Measurements from ENCODE around the gene C10orf71. TPM values are rescaled to one million over a fixed set of nuclear protein-coding genes. Genes with fewer than 3 reads are reported as not detected.
A peak's percentile ranks its signal among the peaks of the same experiment; 100 is the strongest.

The C10orf71 gene
- polyA plus RNA-seq, 1 of the 3 experiments (the other 2 are of a cell fraction), result not detected

- no peak for TF ChIP-seq PBX3 (IDR thresholded peaks at IDR 0.05)
- no peak for TF ChIP-seq RXRA (IDR thresholded peaks at IDR 0.05; ENCODE audit: borderline replicate concordance, low read depth)
- no peak for TF ChIP-seq JUND (IDR thresholded peaks at IDR 0.05)
- TF ChIP-seq, protein P1, sequence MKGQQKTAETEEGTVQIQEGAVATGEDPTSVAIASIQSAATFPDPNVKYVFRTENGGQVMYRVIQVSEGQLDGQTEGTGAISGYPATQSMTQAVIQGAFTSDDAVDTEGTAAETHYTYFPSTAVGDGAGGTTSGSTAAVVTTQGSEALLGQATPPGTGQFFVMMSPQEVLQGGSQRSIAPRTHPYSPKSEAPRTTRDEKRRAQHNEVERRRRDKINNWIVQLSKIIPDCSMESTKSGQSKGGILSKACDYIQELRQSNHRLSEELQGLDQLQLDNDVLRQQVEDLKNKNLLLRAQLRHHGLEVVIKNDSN (IDR thresholded peaks at IDR 0.05; ENCODE audit: borderline replicate concordance, low read depth), result no peak
- TF ChIP-seq FOSL2 (IDR thresholded peaks at IDR 0.05; ENCODE audit: borderline replicate concordance, low read depth), result no peak
- no peak for TF ChIP-seq TAF1 (IDR thresholded peaks at IDR 0.05; ENCODE audit: borderline replicate concordance, low read depth, low read length)
- no peak for TF ChIP-seq NFIC (IDR thresholded peaks at IDR 0.05; ENCODE audit: borderline replicate concordance)
- TF ChIP-seq REST (IDR thresholded peaks at IDR 0.05; ENCODE audit: low read depth, low read length), result no peak
- TF ChIP-seq SMC3 (IDR thresholded peaks at IDR 0.05; ENCODE audit: low read depth, low read length), result peak; percentile 43; the same call in 1 of the 2 replicates
- TF ChIP-seq TCF12 (IDR thresholded peaks at IDR 0.05), result no peak
- TF ChIP-seq MEF2A (IDR thresholded peaks at IDR 0.05; ENCODE audit: borderline replicate concordance, low read depth), result no peak
- TF ChIP-seq GATA2 (CRISPR knock-in tag; IDR thresholded peaks at IDR 0.05), result peak; percentile 33
- TF ChIP-seq RFX5 (IDR thresholded peaks at IDR 0.05; ENCODE audit: low read length), result no peak
- peak; percentile 28; the same call in 1 of the 2 replicates for TF ChIP-seq FOXJ3 (CRISPR knock-in tag; IDR thresholded peaks at IDR 0.05)
- no peak for TF ChIP-seq SIN3A (IDR thresholded peaks at IDR 0.05; ENCODE audit: borderline replicate concordance, low read depth, low read length)
- no peak for TF ChIP-seq YY1 (IDR thresholded peaks at IDR 0.05; ENCODE audit: low read depth)
These were observed 1.4 kb downstream of the C10orf71 start (continued) for GRCh38 chr10:49300140-49300974.

Measured in SK-N-SH (cell line).